ENCODE data around the gene PGM2L1. TPM values are rescaled to one million over a fixed set of nuclear protein-coding genes. Genes with fewer than 3 reads are reported as not detected.

The PGM2L1 gene
- total and polyA plus RNA-seq, 2 donors (not counting 1 experiment from before 2014, with no cell fraction given), result 1.6 to 8.4 TPM

DNA sequence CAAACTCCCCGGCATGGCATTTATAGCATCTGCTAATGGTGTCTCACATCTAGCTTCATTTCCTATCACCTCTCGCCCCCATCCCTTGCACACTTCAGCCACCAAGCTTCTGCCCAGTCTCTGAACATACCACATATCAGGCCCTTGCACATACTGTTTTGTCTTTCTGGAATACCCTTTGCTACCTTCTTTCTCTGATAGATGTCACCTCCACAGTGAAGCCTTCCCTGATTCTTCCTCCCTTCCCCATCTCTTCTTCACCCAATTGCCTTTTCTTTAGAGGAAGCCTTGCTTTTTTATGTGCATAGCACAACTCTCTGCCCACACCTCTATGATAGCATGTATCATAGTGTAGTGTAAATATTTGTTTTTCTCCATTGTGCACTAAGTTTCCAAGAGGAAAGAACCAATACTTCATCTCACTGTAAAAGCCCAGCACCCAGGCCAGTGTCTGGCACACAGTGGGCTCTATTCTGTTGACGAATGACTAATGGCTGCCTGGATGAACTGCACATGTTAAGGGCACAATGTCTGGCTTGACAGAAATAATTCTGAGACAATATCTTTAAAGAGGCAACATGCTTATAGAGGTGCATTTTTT lies 114.6 kb downstream of the PGM2L1 start:
- Mint-ChIP-seq H3K4me3 (no peak overlapping the region), H3K9me3 (ENCODE audit: insufficient read depth) (no peaks in the 10 kb centered on the region), H3K27me3 (peaks cover 9% of the 10 kb centered on the region), H3K4me1 (no peaks in the 10 kb centered on the region), H3K27ac (no peak overlapping the region)
- intact Hi-C loops (cut with micrococcal nuclease), result no loop called here
- Histone ChIP-seq H3K9ac (ENCODE audit: low read length) (no peak overlapping the region), H3K79me2 (ENCODE audit: control insufficient read depth, insufficient read depth, low read length) (no peaks in the 10 kb centered on the region), H3K4me1 (ENCODE audit: control insufficient read depth in 2 of 2, insufficient read depth in 2 of 2, low read length in 2 of 2) (no peaks in the 10 kb centered on the region), H3K27me3 (replicated peaks in 1 of 4; ENCODE audit: control extremely low read depth in 1 of 4, control insufficient read depth in 3 of 4, insufficient read depth in 4 of 4, low read length in 3 of 4) (peaks cover 0 to 3% (median 0%) of the 10 kb centered on the region in 4 experiments), H3K4me2 (replicated peaks; ENCODE audit: low read depth, low read length, poor library complexity, severe bottlenecking) (no peak overlapping the region), H3K9me3 (ENCODE audit: control extremely low read depth in 1 of 3, control insufficient read depth in 2 of 3, insufficient read depth in 1 of 3, low read length in 2 of 3) (no peaks in the 10 kb centered on the region), H2AFZ (ENCODE audit: insufficient read depth, low read depth, low read length, poor library complexity, severe bottlenecking) (no peak overlapping the region), H3K4me3 (ENCODE audit: control extremely low read depth in 1 of 5, extremely low read depth in 1 of 5, insufficient read depth in 1 of 5, low read depth in 2 of 5, low read length in 4 of 5) (no peak overlapping the region), H3K36me3 (replicated peaks in 1 of 2; ENCODE audit: control extremely low read depth in 1 of 2, control insufficient read depth in 1 of 2, extremely low read depth in 1 of 2, insufficient read depth in 2 of 2, low read length in 1 of 2) (no peaks in the 10 kb centered on the region), H3K27ac (ENCODE audit: low read length in 2 of 2) (no peak overlapping the region), H4K20me1 (ENCODE audit: control insufficient read depth, insufficient read depth, low read length, poor library complexity, severe bottlenecking) (no peaks in the 10 kb centered on the region)
- ChIA-PET POLR2A (no interaction called here), CTCF (no interaction called here)
- ATAC-seq (ENCODE audit: low read depth), result no peak
- DNase-seq, result no peak
- TF ChIP-seq EZH2 (IDR thresholded peaks at IDR 0.05; ENCODE audit: borderline replicate concordance, insufficient read depth, low read depth, low read length, poor library complexity, severe bottlenecking), result no peak
- TF ChIP-seq, protein P1, sequence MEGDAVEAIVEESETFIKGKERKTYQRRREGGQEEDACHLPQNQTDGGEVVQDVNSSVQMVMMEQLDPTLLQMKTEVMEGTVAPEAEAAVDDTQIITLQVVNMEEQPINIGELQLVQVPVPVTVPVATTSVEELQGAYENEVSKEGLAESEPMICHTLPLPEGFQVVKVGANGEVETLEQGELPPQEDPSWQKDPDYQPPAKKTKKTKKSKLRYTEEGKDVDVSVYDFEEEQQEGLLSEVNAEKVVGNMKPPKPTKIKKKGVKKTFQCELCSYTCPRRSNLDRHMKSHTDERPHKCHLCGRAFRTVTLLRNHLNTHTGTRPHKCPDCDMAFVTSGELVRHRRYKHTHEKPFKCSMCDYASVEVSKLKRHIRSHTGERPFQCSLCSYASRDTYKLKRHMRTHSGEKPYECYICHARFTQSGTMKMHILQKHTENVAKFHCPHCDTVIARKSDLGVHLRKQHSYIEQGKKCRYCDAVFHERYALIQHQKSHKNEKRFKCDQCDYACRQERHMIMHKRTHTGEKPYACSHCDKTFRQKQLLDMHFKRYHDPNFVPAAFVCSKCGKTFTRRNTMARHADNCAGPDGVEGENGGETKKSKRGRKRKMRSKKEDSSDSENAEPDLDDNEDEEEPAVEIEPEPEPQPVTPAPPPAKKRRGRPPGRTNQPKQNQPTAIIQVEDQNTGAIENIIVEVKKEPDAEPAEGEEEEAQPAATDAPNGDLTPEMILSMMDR (IDR thresholded peaks at IDR 0.05), result no peak
- WGBS (ENCODE audit: insufficient coverage), result 71% methylated on average over 2 of the region's 3 CpGs

DNA sequence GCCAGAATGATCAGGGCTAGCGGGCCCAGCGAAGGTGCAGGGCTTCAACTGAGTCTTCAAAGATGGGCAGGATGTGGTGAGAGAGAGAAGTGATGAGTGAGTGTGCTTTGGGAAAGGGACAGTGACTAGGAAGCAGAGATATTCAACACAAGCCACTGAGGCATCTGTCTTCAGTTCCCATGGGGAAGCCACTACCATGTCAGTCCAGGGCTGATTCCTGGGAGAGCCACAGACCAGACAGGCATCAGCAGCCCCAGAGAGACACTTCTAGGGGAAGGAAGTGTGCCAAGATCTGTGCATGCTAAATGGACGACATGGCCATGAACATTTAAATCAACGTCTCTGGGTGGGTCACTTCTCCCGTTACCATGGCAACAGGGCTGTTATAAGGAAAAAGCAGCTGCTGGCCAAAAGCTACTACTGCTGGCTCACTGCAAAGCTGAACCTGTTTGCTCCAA lies 115.3 kb downstream of the PGM2L1 start:
- H3K9me3 ChIP-seq (ENCODE audit: control extremely low read depth in 1 of 3, control insufficient read depth in 2 of 3, insufficient read depth in 1 of 3, low read length in 2 of 3), result no peaks in the 10 kb centered on the region
- no peak overlapping the region for H3K9ac ChIP-seq (ENCODE audit: low read length)
- no peaks in the 10 kb centered on the region for H3K9me3 Mint-ChIP-seq (ENCODE audit: insufficient read depth)
- intact Hi-C loops (cut with micrococcal nuclease), result no loop called here
- H3K79me2 ChIP-seq (ENCODE audit: control insufficient read depth, insufficient read depth, low read length), result no peaks in the 10 kb centered on the region
- H3K36me3 ChIP-seq (replicated peaks in 1 of 2; ENCODE audit: control extremely low read depth in 1 of 2, control insufficient read depth in 1 of 2, extremely low read depth in 1 of 2, insufficient read depth in 2 of 2, low read length in 1 of 2), result no peaks in the 10 kb centered on the region
- peaks cover 14% of the 10 kb centered on the region for H3K27me3 Mint-ChIP-seq
- peaks cover 0 to 3% (median 0%) of the 10 kb centered on the region in 4 experiments for H3K27me3 ChIP-seq (replicated peaks in 1 of 4; ENCODE audit: control extremely low read depth in 1 of 4, control insufficient read depth in 3 of 4, insufficient read depth in 4 of 4, low read length in 3 of 4)
- H2AFZ ChIP-seq (ENCODE audit: insufficient read depth, low read depth, low read length, poor library complexity, severe bottlenecking), result no peak overlapping the region
- no peak for TF ChIP-seq EZH2 (IDR thresholded peaks at IDR 0.05; ENCODE audit: borderline replicate concordance, insufficient read depth, low read depth, low read length, poor library complexity, severe bottlenecking)
- TF ChIP-seq, protein P1 (IDR thresholded peaks at IDR 0.05), result no peak
- POLR2A ChIA-PET, result no interaction called here
- ATAC-seq (ENCODE audit: low read depth) (no peak), DNase-seq (no peak)
- H3K4me3 ChIP-seq (ENCODE audit: control extremely low read depth in 1 of 5, extremely low read depth in 1 of 5, insufficient read depth in 1 of 5, low read depth in 2 of 5, low read length in 4 of 5), result no peak overlapping the region
- H3K4me1 ChIP-seq (ENCODE audit: control insufficient read depth in 2 of 2, insufficient read depth in 2 of 2, low read length in 2 of 2), result no peaks in the 10 kb centered on the region
- H3K27ac ChIP-seq (ENCODE audit: low read length in 2 of 2), result no peak overlapping the region
- CTCF ChIA-PET, result no interaction called here
- no peaks in the 10 kb centered on the region for H3K4me1 Mint-ChIP-seq
- WGBS (ENCODE audit: insufficient coverage), result 87% methylated on average over 5 of the region's 5 CpGs
- no peak overlapping the region for H3K4me3 Mint-ChIP-seq
- H3K27ac Mint-ChIP-seq, result no peak overlapping the region
- H3K4me2 ChIP-seq (replicated peaks; ENCODE audit: low read depth, low read length, poor library complexity, severe bottlenecking), result no peak overlapping the region
- no peaks in the 10 kb centered on the region for H4K20me1 ChIP-seq (ENCODE audit: control insufficient read depth, insufficient read depth, low read length, poor library complexity, severe bottlenecking)

All from B cell (primary cell).